BLaER1 treated with 17β-estradiol and CSF1 and Interleukin-3, amounts not matched to agents 10 nM and 100 nM (cell line): ENCODE data around the gene SLC37A1.

ENCODE experiments used
- H3K27ac ChIP-seq, 11 experiments: shearing (Covaris generic); formaldehyde crosslinking; 2 replicates each; pipeline ENCODE4 v1.8.1; 2022
- H3K27me3 ChIP-seq, 11 experiments: shearing (Covaris generic); formaldehyde crosslinking; 2 replicates each; pipeline ENCODE4 v1.8.1; 2022
- H3K36me3 ChIP-seq, 11 experiments: shearing (Covaris generic); formaldehyde crosslinking; 2 replicates each; pipeline ENCODE4 v1.8.1; 2022
- H3K4me1 ChIP-seq, 10 experiments: shearing (Covaris generic); formaldehyde crosslinking; 2 replicates each; pipeline ENCODE4 v1.8.1; 2022
- H3K4me2 ChIP-seq, 11 experiments: shearing (Covaris generic); formaldehyde crosslinking; 2 replicates each; pipeline ENCODE4 v1.8.1; 2022
- H3K4me3 ChIP-seq, 10 experiments: shearing (Covaris generic); formaldehyde crosslinking; 2 replicates each; pipeline ENCODE4 v1.8.1; 2022
- H3K9ac ChIP-seq, 11 experiments: shearing (Covaris generic); formaldehyde crosslinking; 2 replicates each; pipeline ENCODE4 v1.8.1; 2022
- H3K9me3 ChIP-seq, 11 experiments: shearing (Covaris generic); formaldehyde crosslinking; replicated peaks in 1 of 11; 2 replicates each; pipeline ENCODE4 v1.8.1; 2022
- H4K20me1 ChIP-seq, 11 experiments: shearing (Covaris generic); formaldehyde crosslinking; 2 replicates each; pipeline ENCODE4 v1.8.1; 2022
- Cebpa-rat ChIP-seq, 11 experiments: shearing (Covaris generic); IDR thresholded peaks; 2 replicates each; pipeline ENCODE4 v1.8.1; 2022

The SLC37A1 gene

DNA sequence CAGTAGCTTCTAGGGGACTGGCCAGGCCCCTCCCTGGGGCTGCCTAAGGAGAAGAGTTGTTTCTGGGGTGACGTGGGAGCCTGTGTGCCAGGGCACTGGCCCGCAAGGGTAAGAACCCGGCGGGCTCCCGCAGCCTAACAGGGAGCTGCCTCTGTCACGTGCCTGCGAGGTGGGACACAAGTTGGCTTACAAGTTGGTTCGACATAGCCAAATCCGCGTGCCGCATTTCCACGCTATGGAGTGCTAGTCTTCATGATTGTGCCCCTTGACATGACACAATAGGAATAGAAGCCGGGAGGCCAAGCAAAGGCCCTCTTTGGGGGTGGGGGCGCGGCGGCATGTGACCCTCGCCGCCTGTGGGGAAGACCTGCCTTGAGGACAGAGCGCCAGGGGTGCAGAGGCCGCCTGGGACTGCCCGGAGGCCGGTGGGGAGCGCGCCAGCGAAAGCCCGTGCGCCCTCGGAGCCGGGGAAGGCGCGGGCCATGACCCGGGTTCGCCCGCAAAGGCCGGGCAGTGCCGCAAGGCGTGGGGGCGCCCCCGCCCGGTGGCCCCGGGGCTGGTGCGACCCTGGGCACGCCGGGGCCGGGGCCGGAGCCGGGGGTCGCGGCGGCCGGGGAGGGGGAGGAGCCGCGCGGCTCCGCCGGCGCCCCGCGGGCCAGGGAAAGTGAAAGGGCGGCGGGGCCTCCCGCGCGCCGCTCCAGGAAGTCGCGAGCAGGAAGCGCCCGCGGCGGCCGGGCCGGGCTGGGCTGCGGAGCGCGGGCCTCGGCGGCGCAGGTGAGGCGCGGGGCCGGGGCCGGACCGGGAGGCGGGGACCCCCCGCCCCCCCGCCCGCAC, at the start of gene SLC37A1:
Gene SLC37A1, plus strand, starts transcription at position 702 of the 834 bp plus-strand sequence. CDS start 4,603 bp downstream, outside the sequence.
- H3K36me3 ChIP-seq, result peaks cover 2 to 13% (median 4%) of the 10 kb centered on the region in 11 experiments; a peak in 16 of 22 replicates
- peaks cover 0 to 24% (median 0%) of the 10 kb centered on the region in 11 experiments; a peak in 3 of 22 replicates for H4K20me1 ChIP-seq
- no peak for TF ChIP-seq Cebpa-rat (IDR thresholded peaks at IDR 0.05)
- H3K27ac ChIP-seq, result peak within 1 kb of the TSS; percentile 79 to 87 (median 83)
- peaks cover 0 to 11% (median 0%) of the 10 kb centered on the region in 11 experiments; a peak in 2 of 22 replicates for H3K27me3 ChIP-seq
- peak within 1 kb of the TSS; percentile 84 to 99 (median 94) for H3K4me2 ChIP-seq
- H3K4me1 ChIP-seq, result peaks cover 14 to 49% (median 39%) of the 10 kb centered on the region in 10 experiments
- H3K4me3 ChIP-seq, result peak within 1 kb of the TSS; percentile 73 to 94 (median 90)
- H3K9ac ChIP-seq, result peak within 1 kb of the TSS; percentile 79 to 89 (median 86)
- H3K9me3 ChIP-seq, result no peaks in the 10 kb centered on the region

DNA sequence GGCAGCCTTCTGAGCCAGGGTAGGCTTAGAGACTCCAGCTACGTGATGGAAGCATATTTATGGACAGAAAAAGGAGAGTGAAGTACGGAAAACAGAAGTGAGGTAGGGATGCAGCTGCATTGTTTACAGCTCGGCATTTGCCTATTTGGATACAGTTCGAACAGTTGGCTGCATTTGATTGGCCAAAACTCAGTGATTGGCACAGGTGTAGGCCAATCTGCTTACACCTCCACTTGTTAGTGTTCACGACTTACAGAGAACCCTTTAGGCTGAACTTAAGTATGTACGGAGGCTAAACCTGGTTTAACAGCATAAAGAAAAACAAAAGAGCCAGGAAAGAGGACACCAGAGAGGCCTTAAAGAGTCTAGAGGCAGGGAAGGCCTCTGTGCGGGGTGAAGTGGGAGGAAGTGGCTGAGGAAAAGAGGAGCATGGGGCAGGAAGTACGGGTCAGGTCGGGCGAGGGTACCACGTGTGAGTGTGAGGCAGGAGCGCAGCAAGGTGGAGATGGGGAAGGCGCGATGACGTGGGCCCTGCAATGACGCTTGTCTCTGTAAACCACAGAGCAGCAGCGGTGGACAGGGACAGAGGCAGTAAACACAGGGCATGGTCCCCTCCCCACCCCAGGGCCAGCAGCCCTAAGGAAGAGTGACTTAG, 49.7 kb upstream of the SLC37A1 start:
- Histone ChIP-seq H3K36me3 (no peaks in the 10 kb centered on the region), H3K4me2 (peak overlapping the region; percentile 78 to 95 (median 90)), H3K27ac (peak overlapping the region in 2 of 11 experiments; percentile 31 to 39; a peak in 3 of 22 replicates), H3K9me3 (no peaks in the 10 kb centered on the region), H3K27me3 (peaks cover 0 to 26% (median 1%) of the 10 kb centered on the region in 11 experiments; a peak in 6 of 22 replicates), H3K4me1 (peaks cover 63 to 94% (median 80%) of the 10 kb centered on the region in 10 experiments), H3K4me3 (no peak overlapping the region), H3K9ac (no peak overlapping the region), H4K20me1 (peaks cover 0 to 26% (median 0%) of the 10 kb centered on the region in 11 experiments; a peak in 2 of 22 replicates)
- TF ChIP-seq Cebpa-rat (IDR thresholded peaks at IDR 0.05), result no peak

DNA sequence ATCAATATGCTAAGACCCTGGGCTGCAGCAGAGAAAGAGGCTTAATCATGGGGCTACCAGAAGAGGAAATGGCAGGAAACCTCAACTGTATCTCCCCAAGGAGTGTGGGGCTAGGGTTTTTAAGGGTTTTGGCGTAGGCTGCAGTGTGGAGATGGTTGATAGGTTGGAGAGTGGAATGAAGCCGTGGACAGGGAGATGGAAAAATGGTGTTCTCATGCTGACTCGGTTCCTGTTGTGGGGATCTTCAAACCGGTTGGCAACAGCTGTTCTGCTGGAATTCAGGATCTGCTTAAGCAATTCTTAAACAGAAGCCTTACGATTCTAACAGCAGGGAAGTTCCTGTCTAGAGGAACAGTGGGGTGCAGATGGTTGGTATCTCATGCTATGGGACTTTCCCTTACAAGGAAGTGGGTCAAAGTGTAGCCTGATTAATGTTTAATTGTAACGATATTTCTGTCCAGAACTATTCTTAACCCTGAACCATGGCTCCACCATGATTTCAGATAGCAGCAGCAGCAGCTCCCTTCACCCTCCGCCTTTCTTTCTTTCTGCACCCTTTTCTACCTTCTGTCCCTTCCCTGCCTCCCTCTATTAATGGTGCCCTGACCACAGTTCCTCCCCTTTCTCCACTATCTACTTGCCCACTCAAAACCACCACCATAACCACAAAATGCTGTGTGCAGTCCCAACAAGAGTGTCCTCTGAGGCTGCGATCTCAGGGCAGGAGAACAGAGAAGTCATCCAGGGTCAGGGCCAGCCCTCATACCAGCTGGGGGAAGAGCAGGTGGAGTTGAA, 48.4 kb upstream of the SLC37A1 start:
- Histone ChIP-seq H3K4me2 (peak overlapping the region; percentile 78 to 95 (median 90)), H3K27me3 (peaks cover 0 to 33% (median 4%) of the 10 kb centered on the region in 11 experiments; a peak in 6 of 22 replicates), H3K27ac (peak overlapping the region in 5 of 11 experiments; percentile 21 to 59 (median 38); a peak in 10 of 22 replicates), H4K20me1 (peaks cover 0 to 26% (median 0%) of the 10 kb centered on the region in 11 experiments; a peak in 2 of 22 replicates), H3K4me3 (peak overlapping the region in 5 of 10 experiments; percentile 4 to 36 (median 19); a peak in 5 of 20 replicates), H3K9me3 (no peaks in the 10 kb centered on the region), H3K9ac (0 out of 22 replicates have a peak overlapping the region, but pooled peaks of 3 of the 11 experiments have one; percentile 11 to 18 (median 13)), H3K4me1 (peaks cover 62 to 85% (median 73%) of the 10 kb centered on the region in 10 experiments), H3K36me3 (no peaks in the 10 kb centered on the region)
- TF ChIP-seq Cebpa-rat (IDR thresholded peaks at IDR 0.05), result no peak

DNA sequence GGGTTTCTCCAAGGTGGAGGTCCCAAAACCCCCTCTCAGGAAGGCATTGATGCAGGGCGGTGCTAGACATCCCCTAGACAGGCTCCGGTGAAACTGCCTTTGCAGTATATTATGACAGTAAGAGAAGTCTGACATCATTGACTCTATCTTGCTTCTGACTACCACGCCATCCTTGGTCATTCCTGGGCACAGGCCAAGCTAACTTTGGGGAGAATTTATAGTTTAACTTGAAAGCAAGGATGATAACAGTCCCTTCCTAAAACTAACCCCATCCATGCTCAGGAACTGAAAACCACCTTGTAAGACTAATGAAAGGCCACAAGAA, 47.9 kb upstream of the SLC37A1 start:
- peak overlapping the region in 4 of 10 experiments; percentile 4 to 36 (median 22); a peak in 4 of 20 replicates for H3K4me3 ChIP-seq
- H3K9me3 ChIP-seq, result no peaks in the 10 kb centered on the region
- peaks cover 0 to 28% (median 4%) of the 10 kb centered on the region in 11 experiments; a peak in 6 of 22 replicates for H3K27me3 ChIP-seq
- TF ChIP-seq Cebpa-rat (IDR thresholded peaks at IDR 0.05), result no peak
- 0 out of 22 replicates have a peak overlapping the region, but pooled peaks of 3 of the 11 experiments have one; percentile 11 to 18 (median 13) for H3K9ac ChIP-seq
- peak overlapping the region in 5 of 11 experiments; percentile 21 to 59 (median 38); a peak in 8 of 22 replicates for H3K27ac ChIP-seq
- peaks cover 0 to 26% (median 0%) of the 10 kb centered on the region in 11 experiments; a peak in 2 of 22 replicates for H4K20me1 ChIP-seq
- peaks cover 56 to 79% (median 68%) of the 10 kb centered on the region in 10 experiments for H3K4me1 ChIP-seq
- H3K4me2 ChIP-seq, result peak overlapping the region; percentile 78 to 95 (median 90)
- H3K36me3 ChIP-seq, result no peaks in the 10 kb centered on the region

DNA sequence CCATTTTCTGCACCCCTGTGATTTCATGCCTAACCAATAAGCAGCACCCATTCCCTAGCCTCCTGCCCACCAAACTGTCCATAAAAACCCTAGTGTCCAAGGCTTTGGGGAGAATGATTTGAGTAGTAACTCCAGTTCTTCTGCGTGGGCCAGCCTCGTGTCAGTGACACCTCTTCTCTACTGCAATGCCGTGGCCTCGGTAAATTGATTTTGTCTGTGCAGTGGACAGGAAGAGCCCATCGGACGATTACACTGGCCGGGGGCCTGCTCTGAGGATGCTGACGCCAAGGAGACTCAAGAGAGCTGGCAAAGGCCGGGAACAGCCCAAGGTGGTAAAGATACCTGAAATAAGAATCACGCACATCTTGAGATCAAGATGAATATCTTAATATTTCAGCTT, 47.0 kb upstream of the SLC37A1 start:
- H3K9me3 ChIP-seq, result no peaks in the 10 kb centered on the region
- H3K27me3 ChIP-seq, result peaks cover 0 to 26% (median 4%) of the 10 kb centered on the region in 11 experiments; a peak in 6 of 22 replicates
- H3K27ac ChIP-seq, result no peak overlapping the region; a peak in 1 of 22 replicates
- H3K9ac ChIP-seq, result no peak overlapping the region
- H3K4me1 ChIP-seq, result peaks cover 51 to 78% (median 65%) of the 10 kb centered on the region in 10 experiments
- H3K4me2 ChIP-seq, result peak overlapping the region; percentile 78 to 95 (median 90)
- peaks cover 0 to 26% (median 0%) of the 10 kb centered on the region in 11 experiments; a peak in 2 of 22 replicates for H4K20me1 ChIP-seq
- no peak for TF ChIP-seq Cebpa-rat (IDR thresholded peaks at IDR 0.05)
- H3K4me3 ChIP-seq, result no peak overlapping the region
- no peaks in the 10 kb centered on the region for H3K36me3 ChIP-seq

DNA sequence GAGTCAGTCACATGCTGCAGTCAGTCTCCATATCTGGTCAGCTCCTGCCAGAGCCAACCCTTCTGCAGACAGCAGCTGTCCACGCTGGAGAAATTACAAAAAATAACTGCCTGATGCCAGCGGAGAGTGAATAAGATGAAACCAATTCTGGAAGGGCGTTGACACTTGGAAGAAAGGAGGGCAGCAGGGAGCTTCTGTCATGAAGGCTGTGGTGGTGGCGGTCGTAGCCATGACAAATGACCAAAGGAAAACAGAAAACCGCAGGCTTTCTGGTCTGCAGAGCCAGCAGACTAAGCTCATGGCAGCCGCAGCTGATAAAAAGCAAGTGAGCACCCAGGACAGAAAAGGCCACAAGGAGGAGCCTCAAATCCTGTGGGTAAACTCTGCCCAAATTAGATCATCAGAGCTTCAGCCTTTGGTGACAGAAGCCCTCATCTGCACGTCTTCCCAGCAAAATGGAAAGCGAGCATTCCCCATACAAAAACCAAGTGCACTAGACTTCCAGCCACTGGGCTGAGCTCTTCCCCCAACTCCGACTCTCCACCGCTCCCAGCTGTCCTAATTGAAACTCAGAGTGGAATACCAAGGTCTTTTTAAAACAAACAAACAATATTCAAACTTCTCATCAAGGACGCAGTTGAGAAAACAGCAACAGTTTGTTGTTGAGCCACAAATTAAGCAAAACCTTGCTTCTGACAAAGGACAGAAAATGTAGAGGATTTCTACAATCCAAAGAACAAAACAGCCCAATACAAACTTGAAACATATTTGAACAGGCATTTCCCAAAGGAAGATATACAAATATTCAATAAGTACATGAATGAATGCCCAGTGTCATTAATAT, 46.3 kb upstream of the SLC37A1 start:
- Histone ChIP-seq H3K4me3 (no peak overlapping the region), H3K4me1 (peaks cover 45 to 78% (median 65%) of the 10 kb centered on the region in 10 experiments), H3K9ac (no peak overlapping the region), H3K27me3 (peaks cover 0 to 30% (median 4%) of the 10 kb centered on the region in 11 experiments; a peak in 6 of 22 replicates), H3K36me3 (no peaks in the 10 kb centered on the region), H3K9me3 (no peaks in the 10 kb centered on the region), H3K4me2 (peak overlapping the region; percentile 78 to 95 (median 90)), H3K27ac (no peak overlapping the region; a peak in 1 of 22 replicates), H4K20me1 (peaks cover 0 to 26% (median 0%) of the 10 kb centered on the region in 11 experiments; a peak in 2 of 22 replicates)
- no peak for TF ChIP-seq Cebpa-rat (IDR thresholded peaks at IDR 0.05)

DNA sequence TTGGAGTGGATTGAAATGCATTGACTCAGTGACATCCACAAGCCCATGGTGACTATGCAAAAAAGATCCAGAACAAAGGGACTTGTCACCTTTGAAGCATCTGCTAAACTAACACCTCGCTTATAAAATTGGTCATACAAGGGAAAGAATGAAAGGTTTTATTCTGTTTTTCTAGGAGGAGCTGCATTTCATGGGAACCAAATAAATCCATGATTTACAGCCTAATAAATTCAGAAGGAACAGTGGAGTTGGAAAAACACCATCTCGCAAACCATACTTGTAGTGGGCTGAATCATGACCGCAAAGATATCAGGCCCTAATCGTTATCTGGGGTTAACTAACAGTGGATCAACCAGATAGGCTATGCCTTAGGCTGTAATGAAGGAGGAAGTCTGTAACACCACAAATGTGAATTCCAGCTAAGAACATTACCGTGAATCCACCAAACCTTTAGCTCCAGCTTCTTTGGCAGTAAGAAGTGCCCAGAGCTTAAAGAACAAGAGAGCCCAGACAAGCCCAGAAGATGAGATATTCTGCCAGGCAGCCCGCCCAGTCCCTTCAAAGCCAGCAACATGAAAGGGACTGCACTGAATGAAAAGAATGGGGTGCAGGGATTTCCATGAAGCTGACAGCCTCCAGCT, 45.0 kb upstream of the SLC37A1 start:
- H3K9me3 ChIP-seq, result no peaks in the 10 kb centered on the region
- H3K4me2 ChIP-seq, result peak overlapping the region in 1 of 11 experiments; percentile 13; a peak in 2 of 22 replicates
- peaks cover 0 to 26% (median 0%) of the 10 kb centered on the region in 11 experiments; a peak in 2 of 22 replicates for H4K20me1 ChIP-seq
- peaks cover 0 to 30% (median 4%) of the 10 kb centered on the region in 11 experiments; a peak in 6 of 22 replicates for H3K27me3 ChIP-seq
- H3K36me3 ChIP-seq, result no peaks in the 10 kb centered on the region
- TF ChIP-seq Cebpa-rat (IDR thresholded peaks at IDR 0.05), result no peak
- H3K4me1 ChIP-seq, result peaks cover 41 to 69% (median 59%) of the 10 kb centered on the region in 10 experiments
- H3K27ac ChIP-seq, result no peak overlapping the region
- H3K4me3 ChIP-seq, result no peak overlapping the region
- no peak overlapping the region for H3K9ac ChIP-seq
